Measurements from ENCODE around the gene TMEM154. TPM values are rescaled to one million over a fixed set of nuclear protein-coding genes. Genes with fewer than 3 reads are reported as not detected.

The TMEM154 gene
- total RNA-seq, 2 experiments from 2014 or later = 12.2 to 17.5 TPM

- POLR2A ChIA-PET = interaction anchor here (0.7 kb wide), 1 partner anchor 17 kb away, joined by 3 read pairs; no protein-coding TSS in a partner anchor
- no peak for TF ChIP-seq CTCF (IDR thresholded peaks at IDR 0.05)
- no peak overlapping the region for H3K4me3 Mint-ChIP-seq
- no peaks in the 10 kb centered on the region for H3K27me3 Mint-ChIP-seq
- intact Hi-C loops (cut with micrococcal nuclease) = no loop called here
- no peak for ATAC-seq
- CTCF ChIA-PET = no interaction called here
- H3K9me3 Mint-ChIP-seq = no peaks in the 10 kb centered on the region
- H3K36me3 Mint-ChIP-seq (ENCODE audit: low read depth) = no peaks in the 10 kb centered on the region
- no peak for DNase-seq
- H3K27ac Mint-ChIP-seq = no peak overlapping the region
- H3K4me1 Mint-ChIP-seq (ENCODE audit: low read depth) = no peaks in the 10 kb centered on the region
Measured at GRCh38 chr4:152572417-152573086, 107.2 kb downstream of the TMEM154 start.

- H3K4me1 Mint-ChIP-seq (ENCODE audit: low read depth) = no peaks in the 10 kb centered on the region
- H3K27me3 Mint-ChIP-seq = no peaks in the 10 kb centered on the region
- H3K27ac Mint-ChIP-seq = no peak overlapping the region
- no peak overlapping the region for H3K4me3 Mint-ChIP-seq
- intact Hi-C loops (cut with micrococcal nuclease) = no loop called here
- H3K9me3 Mint-ChIP-seq = no peaks in the 10 kb centered on the region
- ATAC-seq (no peak), DNase-seq (no peak)
- CTCF ChIA-PET = no interaction called here
- POLR2A ChIA-PET = interaction anchor here (1.6 kb wide), 1 partner anchor 36 kb away, joined by 6 read pairs; the partner anchor contains the start of gene FBXW7
- TF ChIP-seq CTCF (IDR thresholded peaks at IDR 0.05) = no peak
- H3K36me3 Mint-ChIP-seq (ENCODE audit: low read depth) = no peaks in the 10 kb centered on the region
Measured at GRCh38 chr4:152571770-152572169, 108.0 kb downstream of the TMEM154 start.

GRCh38 chr4:152571296-152571695, 108.5 kb downstream of the TMEM154 start:
- DNase-seq (no peak), ATAC-seq (no peak)
- intact Hi-C loops (cut with micrococcal nuclease) = no loop called here
- no peak for TF ChIP-seq CTCF (IDR thresholded peaks at IDR 0.05)
- no peaks in the 10 kb centered on the region for H3K27me3 Mint-ChIP-seq
- POLR2A ChIA-PET = interaction anchor here (1.6 kb wide), 1 partner anchor 36 kb away, joined by 6 read pairs; the partner anchor contains the start of gene FBXW7
- H3K36me3 Mint-ChIP-seq (ENCODE audit: low read depth) = no peaks in the 10 kb centered on the region
- H3K4me3 Mint-ChIP-seq = no peak overlapping the region
- no peak overlapping the region for H3K27ac Mint-ChIP-seq
- CTCF ChIA-PET = no interaction called here
- H3K4me1 Mint-ChIP-seq (ENCODE audit: low read depth) = no peaks in the 10 kb centered on the region
- H3K9me3 Mint-ChIP-seq = no peaks in the 10 kb centered on the region

Other genes starting within 250 kb of the TMEM154 start
- 10 to 100 TPM; 32.6 to 35.1 TPM for gene FBXW7, start 143.9 kb downstream of the TMEM154 start, total RNA-seq
- under 1 TPM; 0.27 to 0.47 TPM for gene TIGD4, start 99.7 kb upstream of the TMEM154 start, total RNA-seq
- gene ARFIP1, start 100.0 kb upstream of the TMEM154 start, total RNA-seq = 1 to 10 TPM; 7.2 to 8.9 TPM

Measured in activated CD8-positive, alpha-beta T cell treated with anti-CD3 and anti-CD28 coated beads for 36 hours (primary cell).